ENCODE results near the gene SFXN3. TPM values are rescaled to one million over a fixed set of nuclear protein-coding genes. Genes with fewer than 3 reads are reported as not detected.

SFXN3 gene
- total RNA-seq, 3 donors from 2014 or later (not counting 1 experiment from before 2014, with no cell fraction given), result 59.7 to 74.5 (median 68.9) TPM

- H3K36me3 ChIP-seq (ENCODE audit: control insufficient read depth, insufficient read depth, low read length), result no peaks in the 10 kb centered on the region
- peak overlapping the region; percentile 81 for H3K27ac ChIP-seq (ENCODE audit: low read length)
- ATAC-seq, result peak; percentile 76 to 84 (median 81)
- H3K4me3 ChIP-seq (ENCODE audit: low read length), result peak overlapping the region; percentile 82
- Mint-ChIP-seq H3K9me3 (no peaks in the 10 kb centered on the region), H3K27me3 (ENCODE audit: low read depth in 2 of 2) (peaks cover 24% of the 10 kb centered on the region in 2 donors), H3K4me3 (peak overlapping the region; percentile 97), H3K4me1 (peaks cover 28 to 39% of the 10 kb centered on the region in 2 donors), H3K36me3 (no peaks in the 10 kb centered on the region), H3K27ac (peak overlapping the region; percentile 86 to 96)
- H3K27me3 ChIP-seq (ENCODE audit: control insufficient read depth, insufficient read depth, low read length), result peaks cover 28% of the 10 kb centered on the region
- TF ChIP-seq, protein P1, sequence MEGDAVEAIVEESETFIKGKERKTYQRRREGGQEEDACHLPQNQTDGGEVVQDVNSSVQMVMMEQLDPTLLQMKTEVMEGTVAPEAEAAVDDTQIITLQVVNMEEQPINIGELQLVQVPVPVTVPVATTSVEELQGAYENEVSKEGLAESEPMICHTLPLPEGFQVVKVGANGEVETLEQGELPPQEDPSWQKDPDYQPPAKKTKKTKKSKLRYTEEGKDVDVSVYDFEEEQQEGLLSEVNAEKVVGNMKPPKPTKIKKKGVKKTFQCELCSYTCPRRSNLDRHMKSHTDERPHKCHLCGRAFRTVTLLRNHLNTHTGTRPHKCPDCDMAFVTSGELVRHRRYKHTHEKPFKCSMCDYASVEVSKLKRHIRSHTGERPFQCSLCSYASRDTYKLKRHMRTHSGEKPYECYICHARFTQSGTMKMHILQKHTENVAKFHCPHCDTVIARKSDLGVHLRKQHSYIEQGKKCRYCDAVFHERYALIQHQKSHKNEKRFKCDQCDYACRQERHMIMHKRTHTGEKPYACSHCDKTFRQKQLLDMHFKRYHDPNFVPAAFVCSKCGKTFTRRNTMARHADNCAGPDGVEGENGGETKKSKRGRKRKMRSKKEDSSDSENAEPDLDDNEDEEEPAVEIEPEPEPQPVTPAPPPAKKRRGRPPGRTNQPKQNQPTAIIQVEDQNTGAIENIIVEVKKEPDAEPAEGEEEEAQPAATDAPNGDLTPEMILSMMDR (IDR thresholded peaks at IDR 0.05), result no peak
- WGBS (ENCODE audit: insufficient coverage), result under 1% methylated on average over 67 of the region's 67 CpGs
- DNase-seq, result peak; percentile 58 to 94
- intact Hi-C loops (cut with micrococcal nuclease), result loop anchor here (1.0 to 2.0 kb wide), 3 partner anchors 7 to 148 kb away; partner anchors contain the start of gene SLF2
- H3K4me1 ChIP-seq (ENCODE audit: control insufficient read depth, insufficient read depth, low read length), result peaks cover 41% of the 10 kb centered on the region
- H3K9me3 ChIP-seq (ENCODE audit: control insufficient read depth, insufficient read depth, low read length), result no peaks in the 10 kb centered on the region
These were observed 30.1 kb downstream of the SFXN3 start for GRCh38 chr10:101060951-101061623.

- peak within 1 kb of the TSS; percentile 86 to 96 for H3K27ac Mint-ChIP-seq
- Histone ChIP-seq H3K27me3 (ENCODE audit: control insufficient read depth, insufficient read depth, low read length) (peaks cover 35% of the 10 kb centered on the region), H3K9me3 (ENCODE audit: control insufficient read depth, insufficient read depth, low read length) (no peaks in the 10 kb centered on the region), H3K4me3 (ENCODE audit: low read length) (peak within 1 kb of the TSS; percentile 82), H3K4me1 (ENCODE audit: control insufficient read depth, insufficient read depth, low read length) (peaks cover 47% of the 10 kb centered on the region), H3K36me3 (ENCODE audit: control insufficient read depth, insufficient read depth, low read length) (no peaks in the 10 kb centered on the region), H3K27ac (ENCODE audit: low read length) (peak within 1 kb of the TSS; percentile 81)
- peaks cover 26% of the 10 kb centered on the region in 2 donors for H3K27me3 Mint-ChIP-seq (ENCODE audit: low read depth in 2 of 2)
- no peaks in the 10 kb centered on the region for H3K36me3 Mint-ChIP-seq
- DNase-seq (no peak), ATAC-seq (no peak)
- no peaks in the 10 kb centered on the region for H3K9me3 Mint-ChIP-seq
- TF ChIP-seq, protein P1 (IDR thresholded peaks at IDR 0.05), result no peak
- intact Hi-C loops (cut with micrococcal nuclease), result loop anchor here (2.0 kb wide), 2 partner anchors 19 to 149 kb away; partner anchors contain the start of gene SLF2
- 50% methylated on average over 31 of the region's 31 CpGs for WGBS (ENCODE audit: insufficient coverage)
- peaks cover 30 to 46% of the 10 kb centered on the region in 2 donors for H3K4me1 Mint-ChIP-seq
- H3K4me3 Mint-ChIP-seq, result peak within 1 kb of the TSS; percentile 97
These were observed 30.7 kb downstream of the SFXN3 start, which contains the start of gene KAZALD1 for GRCh38 chr10:101061624-101062231. Gene KAZALD1, plus strand, starts transcription at chr10:101061989. Its CDS starts 604 bp downstream, at chr10:101062593.

DNA sequence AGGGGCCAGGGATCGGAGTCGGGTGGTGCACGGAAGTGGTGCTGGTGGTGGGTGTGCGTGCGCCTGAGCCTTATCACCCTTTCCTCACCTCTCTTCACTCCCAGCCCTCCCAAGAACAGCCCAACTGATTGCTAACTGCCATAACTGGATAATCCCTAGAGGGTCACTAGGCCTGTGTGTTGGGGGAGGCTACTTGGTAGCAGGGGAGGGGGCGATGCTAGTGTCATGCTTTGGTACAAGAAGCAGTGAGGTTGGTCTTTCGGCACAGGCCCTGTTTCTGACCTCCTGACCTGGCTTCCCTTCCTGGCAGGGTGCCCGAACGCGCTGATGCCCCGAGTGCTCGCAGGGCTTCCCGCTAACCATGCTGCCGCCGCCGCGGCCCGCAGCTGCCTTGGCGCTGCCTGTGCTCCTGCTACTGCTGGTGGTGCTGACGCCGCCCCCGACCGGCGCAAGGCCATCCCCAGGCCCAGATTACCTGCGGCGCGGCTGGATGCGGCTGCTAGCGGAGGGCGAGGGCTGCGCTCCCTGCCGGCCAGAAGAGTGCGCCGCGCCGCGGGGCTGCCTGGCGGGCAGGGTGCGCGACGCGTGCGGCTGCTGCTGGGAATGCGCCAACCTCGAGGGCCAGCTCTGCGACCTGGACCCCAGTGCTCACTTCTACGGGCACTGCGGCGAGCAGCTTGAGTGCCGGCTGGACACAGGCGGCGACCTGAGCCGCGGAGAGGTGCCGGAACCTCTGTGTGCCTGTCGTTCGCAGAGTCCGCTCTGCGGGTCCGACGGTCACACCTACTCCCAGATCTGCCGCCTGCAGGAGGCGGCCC, 31.4 kb downstream of the SFXN3 start:
- WGBS (ENCODE audit: insufficient coverage), result 4% methylated on average over 58 of the region's 63 CpGs
- H3K4me1 Mint-ChIP-seq, result peaks cover 30 to 50% of the 10 kb centered on the region in 2 donors
- intact Hi-C loops (cut with micrococcal nuclease), result no loop called here
- TF ChIP-seq, protein P1 (IDR thresholded peaks at IDR 0.05), result peak; percentile 64
- H3K27me3 ChIP-seq (ENCODE audit: control insufficient read depth, insufficient read depth, low read length), result peaks cover 38% of the 10 kb centered on the region
- no peaks in the 10 kb centered on the region for H3K36me3 ChIP-seq (ENCODE audit: control insufficient read depth, insufficient read depth, low read length)
- H3K27ac Mint-ChIP-seq, result peak overlapping the region; percentile 69 to 86
- H3K27ac ChIP-seq (ENCODE audit: low read length), result no peak overlapping the region
- DNase-seq (peak; percentile 56 to 77), ATAC-seq (peak in 2 of 3 donors; percentile 41 to 44)
- peak overlapping the region; percentile 75 for H3K4me3 Mint-ChIP-seq
- no peaks in the 10 kb centered on the region for H3K36me3 Mint-ChIP-seq
- peak overlapping the region; percentile 14 for H3K4me3 ChIP-seq (ENCODE audit: low read length)
- H3K27me3 Mint-ChIP-seq (ENCODE audit: low read depth in 2 of 2), result peaks cover 26 to 29% of the 10 kb centered on the region in 2 donors
- H3K4me1 ChIP-seq (ENCODE audit: control insufficient read depth, insufficient read depth, low read length), result peaks cover 54% of the 10 kb centered on the region
- no peaks in the 10 kb centered on the region for H3K9me3 Mint-ChIP-seq
- H3K9me3 ChIP-seq (ENCODE audit: control insufficient read depth, insufficient read depth, low read length), result no peaks in the 10 kb centered on the region
